Keratinocyte (primary cell): ENCODE measurements around the gene GSTCD.

Source experiments
- EZH2 ChIP-seq: IDR thresholded peaks from one replicate; pipeline ENCODE4 v1.6.1; 2012; ENCODE audit warnings: inconsistent platforms, mild to moderate bottlenecking, low read length, moderate library complexity
- TF ChIP-seq, protein P1 (sequence below), 3 experiments: IDR thresholded peaks in 1 of 3; conservative IDR thresholded peaks in 1 of 3; optimal IDR thresholded peaks in 1 of 3; 2 replicates in 2 of 3; 3 replicates in 1 of 3; pipeline versions ENCODE3 to v1.5.1; 2011; ENCODE audit warnings: low read length in 3 of 3, mild to moderate bottlenecking in 3 of 3, moderate library complexity in 2 of 3, control low read depth in 1 of 3, inconsistent platforms in 1 of 3; ENCODE audit not compliant: insufficient read depth in 2 of 3; ENCODE audit errors: extremely low read depth in 1 of 3

GRCh38 chr4:105870963-105871362 is 162.4 kb downstream of the GSTCD start:
- TF ChIP-seq, protein P1, sequence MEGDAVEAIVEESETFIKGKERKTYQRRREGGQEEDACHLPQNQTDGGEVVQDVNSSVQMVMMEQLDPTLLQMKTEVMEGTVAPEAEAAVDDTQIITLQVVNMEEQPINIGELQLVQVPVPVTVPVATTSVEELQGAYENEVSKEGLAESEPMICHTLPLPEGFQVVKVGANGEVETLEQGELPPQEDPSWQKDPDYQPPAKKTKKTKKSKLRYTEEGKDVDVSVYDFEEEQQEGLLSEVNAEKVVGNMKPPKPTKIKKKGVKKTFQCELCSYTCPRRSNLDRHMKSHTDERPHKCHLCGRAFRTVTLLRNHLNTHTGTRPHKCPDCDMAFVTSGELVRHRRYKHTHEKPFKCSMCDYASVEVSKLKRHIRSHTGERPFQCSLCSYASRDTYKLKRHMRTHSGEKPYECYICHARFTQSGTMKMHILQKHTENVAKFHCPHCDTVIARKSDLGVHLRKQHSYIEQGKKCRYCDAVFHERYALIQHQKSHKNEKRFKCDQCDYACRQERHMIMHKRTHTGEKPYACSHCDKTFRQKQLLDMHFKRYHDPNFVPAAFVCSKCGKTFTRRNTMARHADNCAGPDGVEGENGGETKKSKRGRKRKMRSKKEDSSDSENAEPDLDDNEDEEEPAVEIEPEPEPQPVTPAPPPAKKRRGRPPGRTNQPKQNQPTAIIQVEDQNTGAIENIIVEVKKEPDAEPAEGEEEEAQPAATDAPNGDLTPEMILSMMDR (optimal IDR thresholded peaks at IDR 0.05 in 1 of 3, IDR thresholded peaks at IDR 0.05 in 1 of 3, conservative IDR thresholded peaks at IDR 0.05 in 1 of 3; ENCODE audit: extremely low read depth in 1 of 3, insufficient read depth in 2 of 3, low read length in 3 of 3) = no peak
- TF ChIP-seq EZH2 = no peak
